Hematopoietic multipotent progenitor cell treated with erythropoietin and hydrocortisone succinate and interleukin-3 and kit ligand, for 6 days (in vitro differentiated cells): ENCODE measurements around the gene BIRC2.
A peak's percentile ranks its signal among the peaks of the same experiment; 100 is the strongest.

Experiments
- DNase-seq: peaks from one replicate; pipeline ENCODE4 v3.0.0-alpha.2; 2015

BIRC2 gene

DNA sequence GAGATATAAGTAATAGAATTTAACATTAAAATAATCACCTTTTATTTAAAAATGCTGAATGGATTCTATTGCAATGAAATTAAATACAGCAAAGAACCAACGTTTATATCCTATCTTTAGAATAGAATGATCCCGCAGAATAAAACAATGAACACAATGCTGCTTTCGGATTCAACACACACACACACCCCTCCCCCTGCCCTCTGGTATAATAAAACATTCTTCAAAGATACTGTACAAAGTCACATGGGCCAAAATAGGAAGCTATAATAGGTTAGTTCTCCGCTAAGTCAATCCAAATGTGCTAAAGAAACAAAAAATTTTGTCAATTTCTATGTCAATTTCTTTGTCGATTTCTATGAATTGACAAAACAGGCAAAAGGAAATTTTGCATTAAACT, 58.5 kb downstream of the BIRC2 start:
- DNase-seq = no peak

- no peak for DNase-seq
Observed at GRCh38 chr11:102406099-102406498, 59.1 kb downstream of the BIRC2 start.

- peak; percentile 19 for DNase-seq
Observed at GRCh38 chr11:102407901-102408300, 60.9 kb downstream of the BIRC2 start.

DNA sequence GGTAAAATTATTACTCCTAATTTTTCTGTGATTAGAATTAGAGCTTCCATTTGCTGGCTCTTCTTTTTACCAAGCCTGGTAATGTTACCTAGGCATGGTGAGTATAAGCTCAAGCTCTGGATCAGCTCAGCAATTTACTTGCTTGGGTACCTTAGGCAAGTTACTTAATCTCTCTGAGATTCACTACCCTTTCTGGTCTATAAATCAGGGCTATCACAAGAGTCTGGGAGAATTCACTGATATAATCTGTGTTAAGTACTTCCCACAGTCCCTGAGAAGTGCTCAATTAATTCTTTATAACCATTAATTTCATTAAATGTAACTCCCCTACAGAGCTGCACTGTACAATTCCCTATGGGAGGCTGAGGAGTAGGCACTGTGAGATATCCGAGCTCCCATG, 61.3 kb downstream of the BIRC2 start:
- DNase-seq = no peak

DNA sequence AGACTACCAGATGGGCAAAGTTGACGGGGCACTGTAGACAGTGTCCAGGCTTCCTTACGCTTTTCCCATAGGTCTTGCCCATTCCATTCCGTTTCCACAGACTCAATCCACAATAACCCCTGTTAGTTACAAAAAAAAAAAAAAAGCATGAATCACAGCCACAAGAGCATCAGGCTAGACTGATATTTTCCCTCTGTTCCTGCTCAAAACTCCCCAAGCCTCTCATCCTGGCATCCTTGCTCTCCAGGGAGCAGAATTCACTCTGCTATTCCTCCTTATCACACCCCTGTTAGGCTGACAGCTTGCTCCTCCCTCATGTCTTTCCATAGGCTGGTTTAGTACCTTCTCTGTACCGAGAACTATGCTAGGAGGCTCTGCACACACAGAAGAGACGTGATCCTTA, 63.4 kb downstream of the BIRC2 start:
- DNase-seq = peak; percentile 18

DNA sequence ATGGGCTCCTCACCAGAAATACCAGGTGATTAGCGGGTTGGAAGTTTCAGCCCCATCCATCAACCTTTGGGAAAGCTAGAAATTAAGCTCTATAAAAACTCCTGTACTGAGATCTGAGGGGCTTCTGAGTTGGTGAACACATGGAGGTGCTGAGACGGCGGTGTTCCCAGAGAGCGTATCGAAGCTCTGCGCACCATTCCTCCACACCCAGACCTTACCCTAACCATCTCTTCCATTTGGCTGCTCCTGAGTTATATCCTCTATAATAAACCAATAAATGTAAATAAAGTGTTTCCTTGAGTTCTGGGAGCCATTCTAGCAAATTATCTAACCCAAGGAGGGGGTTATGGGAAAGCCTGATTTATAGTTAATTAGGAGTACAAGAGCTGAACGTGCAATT, 64.1 kb downstream of the BIRC2 start:
- DNase-seq = no peak

DNA sequence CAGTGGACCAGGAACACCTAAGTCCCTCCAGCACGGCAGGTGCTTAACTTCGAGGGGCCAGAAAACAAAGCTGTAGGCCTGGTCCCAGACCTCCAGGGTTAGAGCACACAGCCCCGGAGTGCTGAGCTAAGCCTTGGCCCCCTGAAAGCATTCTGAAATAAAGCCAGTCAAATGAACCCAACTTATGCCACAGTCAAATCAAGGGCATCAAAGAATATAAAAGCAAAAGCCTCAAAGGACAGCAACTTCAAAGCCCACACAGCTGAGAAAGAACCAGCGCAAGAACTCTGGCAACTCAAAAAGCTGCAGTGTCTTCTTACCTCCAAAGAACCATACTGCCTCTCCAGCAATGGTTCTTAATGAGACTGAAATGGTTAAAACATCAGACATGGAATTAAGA, 66.5 kb downstream of the BIRC2 start:
- DNase-seq = no peak

DNA sequence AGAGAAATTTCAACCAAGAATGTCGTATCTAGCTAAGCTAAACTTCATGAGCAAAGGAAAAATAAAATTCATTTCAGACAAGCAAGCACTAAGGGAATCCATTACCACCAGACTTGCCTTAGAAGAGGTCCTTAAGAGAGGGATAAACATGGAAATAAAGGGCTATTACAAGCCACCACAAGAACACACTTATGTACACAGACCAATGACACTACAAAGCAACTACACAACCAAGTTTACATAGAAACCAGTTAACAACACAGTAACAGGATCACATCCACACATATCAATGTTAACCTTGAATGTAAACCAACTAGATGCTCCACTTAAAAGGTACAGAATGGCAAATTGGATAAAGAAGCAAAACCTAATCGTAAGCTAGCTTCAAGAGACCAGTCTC, 67.5 kb downstream of the BIRC2 start:
- no peak for DNase-seq

- DNase-seq = no peak
Observed at GRCh38 chr11:102415304-102415916, 68.4 kb downstream of the BIRC2 start.

DNA sequence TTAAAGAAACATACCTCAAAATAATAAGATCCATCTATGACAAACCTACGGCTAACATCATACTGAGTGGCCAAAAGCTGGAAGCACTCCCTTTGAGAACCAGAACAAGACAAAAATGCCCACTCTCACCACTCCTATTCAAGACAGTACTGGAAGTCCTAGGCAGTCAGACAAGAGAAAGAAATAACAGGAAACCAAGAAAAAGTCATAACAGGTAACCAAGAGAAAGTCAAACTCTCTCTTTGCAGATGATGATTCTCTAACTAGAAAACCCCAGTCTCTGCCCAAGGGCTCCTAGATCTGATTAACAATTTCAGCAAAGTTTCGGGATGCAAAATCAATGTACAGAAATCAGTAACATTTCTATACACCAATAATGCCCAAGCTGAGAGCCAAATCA, 70.0 kb downstream of the BIRC2 start:
- DNase-seq = no peak

- DNase-seq = no peak
Observed at GRCh38 chr11:102419181-102419580, 72.2 kb downstream of the BIRC2 start.

- DNase-seq = no peak
Observed at GRCh38 chr11:102420547-102420946, 73.5 kb downstream of the BIRC2 start.

DNA sequence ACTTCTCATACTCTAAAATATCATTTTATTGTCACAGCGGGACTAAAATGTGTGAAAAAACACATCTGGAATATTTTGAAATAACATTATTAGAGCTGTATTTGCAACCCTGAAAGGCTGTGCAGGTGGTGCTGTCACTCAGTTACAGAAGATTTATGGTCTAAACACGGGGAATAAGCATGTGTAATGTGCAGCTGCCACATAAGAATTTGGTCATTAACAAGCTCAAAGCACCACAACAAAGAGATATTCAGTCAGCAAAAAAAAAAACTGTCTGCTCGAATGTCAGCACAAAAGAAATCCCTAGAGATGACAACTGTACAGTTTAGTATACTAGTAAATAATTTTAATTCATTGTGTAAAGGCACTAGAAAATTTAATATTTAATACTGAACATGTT, 74.2 kb downstream of the BIRC2 start:
- no peak for DNase-seq

DNA sequence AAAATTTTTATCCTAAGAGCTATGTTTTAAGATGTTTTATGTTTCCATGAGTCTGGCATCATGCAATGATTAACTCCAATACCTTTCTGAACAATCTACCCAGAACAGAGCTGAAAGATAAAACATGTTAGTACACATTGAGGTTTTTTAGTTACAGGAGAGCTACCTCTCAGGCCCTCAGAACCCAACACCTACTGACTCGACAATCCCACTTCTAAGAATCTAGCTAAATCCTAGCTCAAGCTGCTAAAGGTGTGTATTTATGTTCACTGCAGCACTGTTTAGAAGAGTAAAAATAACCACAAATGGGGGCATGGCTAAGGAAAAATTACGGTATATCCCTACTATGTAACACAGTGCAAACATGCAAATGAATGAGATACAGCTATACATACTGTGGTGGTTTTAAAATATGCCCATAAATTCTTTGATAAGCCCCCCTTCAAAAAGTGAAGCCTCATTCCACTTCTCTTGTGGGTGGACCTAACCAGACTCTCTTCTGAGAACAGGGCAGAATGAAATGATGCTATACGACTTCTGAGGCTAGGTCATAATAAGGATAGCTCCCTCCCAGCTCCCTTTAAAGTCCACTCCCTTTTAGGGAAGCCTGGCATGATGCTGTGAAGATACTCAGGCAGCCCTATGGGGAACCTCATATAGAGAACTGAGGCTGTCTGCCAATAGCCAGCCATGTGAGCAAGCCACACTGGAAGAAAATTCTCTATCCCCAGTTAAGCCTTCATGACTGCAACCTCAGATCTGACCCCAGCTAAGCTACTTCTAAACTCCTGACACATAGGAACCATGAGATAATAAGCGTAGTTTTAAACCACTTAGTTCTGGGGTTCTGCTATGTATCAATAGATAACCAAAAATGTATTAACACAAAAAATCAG, 76.1 kb downstream of the BIRC2 start:
- DNase-seq = peak; percentile 15

DNA sequence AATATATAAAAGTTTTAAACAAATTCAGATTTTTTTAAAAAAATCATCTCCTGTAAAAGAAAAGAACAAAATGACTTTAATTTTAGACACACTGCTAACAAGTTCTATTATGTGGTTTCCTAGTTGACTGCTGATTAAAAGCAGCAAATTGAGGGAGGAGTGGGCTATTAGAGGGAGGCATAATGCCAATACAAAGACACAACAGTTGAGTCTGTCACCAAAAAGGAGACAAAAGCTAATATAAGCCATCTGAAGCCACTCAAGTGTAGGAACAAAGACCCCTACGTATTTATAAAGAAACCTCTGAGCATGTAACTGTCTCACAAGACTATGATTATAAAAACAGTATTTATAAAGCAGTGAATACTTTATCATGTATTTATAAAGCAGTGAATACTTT, 76.9 kb downstream of the BIRC2 start:
- DNase-seq = no peak

GRCh38 chr11:102426000-102426399, 79.0 kb downstream of the BIRC2 start:
- DNase-seq = no peak

DNA sequence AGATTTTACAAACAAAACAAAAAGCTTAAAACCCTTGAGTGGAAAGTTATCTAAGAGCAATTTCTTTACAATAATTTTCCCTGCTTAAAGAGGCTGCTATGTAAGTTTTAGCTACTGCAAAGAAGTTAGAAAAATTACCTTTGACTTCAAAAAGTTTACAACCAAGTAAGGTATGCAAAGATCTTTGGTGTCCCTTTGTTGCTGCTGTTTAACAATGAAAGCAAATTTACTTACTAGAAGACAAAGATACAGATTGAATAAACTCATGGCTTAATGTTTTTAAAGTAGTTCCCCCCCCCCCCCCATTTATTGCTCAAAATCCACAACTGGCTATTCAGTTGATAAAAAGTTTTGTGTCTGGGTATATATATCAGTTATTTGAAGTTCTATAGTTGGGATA, 79.6 kb downstream of the BIRC2 start:
- no peak for DNase-seq

GRCh38 chr11:102427068-102427467, 80.1 kb downstream of the BIRC2 start:
- DNase-seq = peak; percentile 18
